ENCODE measurements around the gene MYLK4.

MYLK4 gene

GRCh38 chr6:2751871-2752270 lies 1.1 kb upstream of the MYLK4 start:
- no peak overlapping the region for H3K27ac ChIP-seq (ENCODE audit: low read length, poor library complexity, severe bottlenecking)
- H3K9me3 ChIP-seq (ENCODE audit: control insufficient read depth, low read length): no peaks in the 10 kb centered on the region
- H4K91ac ChIP-seq (ENCODE audit: low read length): no peak overlapping the region
- DNase-seq: no peak
- no peak overlapping the region for H2AFZ ChIP-seq (ENCODE audit: low read depth, low read length)
- no peaks in the 10 kb centered on the region for H3K27me3 ChIP-seq (ENCODE audit: control insufficient read depth in 1 of 2, insufficient read depth in 1 of 2, low read length in 2 of 2)
- H3K14ac ChIP-seq (ENCODE audit: low read length in 2 of 2): no peak overlapping the region
- no peak overlapping the region for H3K9ac ChIP-seq (ENCODE audit: low read length)
- no peak overlapping the region for H3K18ac ChIP-seq (ENCODE audit: low read depth in 1 of 2, low read length in 2 of 2)
- WGBS: 63% methylated on average over 3 of the region's 3 CpGs
- H3K36me3 ChIP-seq (ENCODE audit: control insufficient read depth in 1 of 2, insufficient read depth in 2 of 2, low read depth in 1 of 2, low read length in 2 of 2): no peaks in the 10 kb centered on the region
- H3K23ac ChIP-seq (ENCODE audit: low read length in 2 of 2): no peak overlapping the region
- H3K4me2 ChIP-seq (ENCODE audit: low read length, poor library complexity, severe bottlenecking): no peak overlapping the region
- H3K4me1 ChIP-seq (ENCODE audit: control insufficient read depth, insufficient read depth, low read depth, low read length): no peaks in the 10 kb centered on the region
- no peaks in the 10 kb centered on the region for H3K79me1 ChIP-seq (replicated peaks; ENCODE audit: low read length, poor library complexity, severe bottlenecking)
- H2BK120ac ChIP-seq (ENCODE audit: low read depth, low read length): no peak overlapping the region
- no peak overlapping the region for H2AK5ac ChIP-seq (ENCODE audit: low read length, severe bottlenecking)
- no peak overlapping the region for H3K4me3 ChIP-seq (ENCODE audit: insufficient read depth in 1 of 2, low read depth in 1 of 2, low read length in 2 of 2)
- H3K4ac ChIP-seq (ENCODE audit: low read depth in 1 of 2, low read length in 2 of 2): no peak overlapping the region
- H2BK12ac ChIP-seq (ENCODE audit: low read length in 2 of 2): no peak overlapping the region
- H2BK5ac ChIP-seq (ENCODE audit: low read depth, low read length, poor library complexity, severe bottlenecking): no peak overlapping the region
- H4K8ac ChIP-seq (ENCODE audit: low read length): no peak overlapping the region
- no peak overlapping the region for H2BK15ac ChIP-seq (ENCODE audit: low read depth, poor library complexity, severe bottlenecking)

GRCh38 chr6:2749969-2750600 lies 637 bp downstream of the MYLK4 start:
- Histone ChIP-seq H3K79me1 (replicated peaks; ENCODE audit: low read length, poor library complexity, severe bottlenecking) (no peaks in the 10 kb centered on the region), H2AK5ac (ENCODE audit: low read length, severe bottlenecking) (no peak overlapping the region), H2BK120ac (ENCODE audit: low read depth, low read length) (no peak overlapping the region), H3K4me2 (ENCODE audit: low read length, poor library complexity, severe bottlenecking) (no peak overlapping the region), H3K23ac (ENCODE audit: low read length in 2 of 2) (no peak overlapping the region), H2BK5ac (ENCODE audit: low read depth, low read length, poor library complexity, severe bottlenecking) (no peak overlapping the region), H3K27ac (ENCODE audit: low read length, poor library complexity, severe bottlenecking) (no peak overlapping the region), H3K18ac (ENCODE audit: low read depth in 1 of 2, low read length in 2 of 2) (no peak overlapping the region), H2AFZ (ENCODE audit: low read depth, low read length) (no peak overlapping the region), H3K9ac (ENCODE audit: low read length) (peak overlapping the region; percentile 5), H3K14ac (ENCODE audit: low read length in 2 of 2) (no peak overlapping the region), H2BK12ac (ENCODE audit: low read length in 2 of 2) (no peak overlapping the region), H2BK15ac (ENCODE audit: low read depth, poor library complexity, severe bottlenecking) (no peak overlapping the region), H3K36me3 (ENCODE audit: control insufficient read depth in 1 of 2, insufficient read depth in 2 of 2, low read depth in 1 of 2, low read length in 2 of 2) (no peaks in the 10 kb centered on the region), H4K8ac (ENCODE audit: low read length) (no peak overlapping the region), H3K4ac (ENCODE audit: low read depth in 1 of 2, low read length in 2 of 2) (no peak overlapping the region), H3K27me3 (ENCODE audit: control insufficient read depth in 1 of 2, insufficient read depth in 1 of 2, low read length in 2 of 2) (no peaks in the 10 kb centered on the region), H4K91ac (ENCODE audit: low read length) (no peak overlapping the region), H3K4me3 (ENCODE audit: insufficient read depth in 1 of 2, low read depth in 1 of 2, low read length in 2 of 2) (peak overlapping the region in 1 of 2 experiments; percentile 39), H3K4me1 (ENCODE audit: control insufficient read depth, insufficient read depth, low read depth, low read length) (peaks cover 2% of the 10 kb centered on the region), H3K9me3 (ENCODE audit: control insufficient read depth, low read length) (no peaks in the 10 kb centered on the region)
- peak; percentile 68 for DNase-seq
- WGBS: 28% methylated on average over 3 of the region's 11 CpGs

- Histone ChIP-seq H2AK5ac (ENCODE audit: low read length, severe bottlenecking) (no peak overlapping the region), H4K91ac (ENCODE audit: low read length) (no peak overlapping the region), H3K36me3 (ENCODE audit: control insufficient read depth in 1 of 2, insufficient read depth in 2 of 2, low read depth in 1 of 2, low read length in 2 of 2) (no peaks in the 10 kb centered on the region), H3K4ac (ENCODE audit: low read depth in 1 of 2, low read length in 2 of 2) (no peak overlapping the region), H3K27me3 (ENCODE audit: control insufficient read depth in 1 of 2, insufficient read depth in 1 of 2, low read length in 2 of 2) (no peaks in the 10 kb centered on the region), H3K4me3 (ENCODE audit: insufficient read depth in 1 of 2, low read depth in 1 of 2, low read length in 2 of 2) (no peak overlapping the region), H3K18ac (ENCODE audit: low read depth in 1 of 2, low read length in 2 of 2) (no peak overlapping the region), H2BK5ac (ENCODE audit: low read depth, low read length, poor library complexity, severe bottlenecking) (no peak overlapping the region), H3K9ac (ENCODE audit: low read length) (no peak overlapping the region), H3K79me1 (replicated peaks; ENCODE audit: low read length, poor library complexity, severe bottlenecking) (no peaks in the 10 kb centered on the region), H3K4me2 (ENCODE audit: low read length, poor library complexity, severe bottlenecking) (no peak overlapping the region), H3K27ac (ENCODE audit: low read length, poor library complexity, severe bottlenecking) (no peak overlapping the region), H2BK120ac (ENCODE audit: low read depth, low read length) (no peak overlapping the region), H2AFZ (ENCODE audit: low read depth, low read length) (no peak overlapping the region), H2BK15ac (ENCODE audit: low read depth, poor library complexity, severe bottlenecking) (no peak overlapping the region), H4K8ac (ENCODE audit: low read length) (no peak overlapping the region), H3K14ac (ENCODE audit: low read length in 2 of 2) (no peak overlapping the region), H2BK12ac (ENCODE audit: low read length in 2 of 2) (no peak overlapping the region), H3K9me3 (ENCODE audit: control insufficient read depth, low read length) (no peaks in the 10 kb centered on the region), H3K4me1 (ENCODE audit: control insufficient read depth, insufficient read depth, low read depth, low read length) (peaks cover 10% of the 10 kb centered on the region), H3K23ac (ENCODE audit: low read length in 2 of 2) (no peak overlapping the region)
- DNase-seq: no peak
- 95% methylated on average over 8 of the region's 8 CpGs for WGBS
These were observed 2.5 kb downstream of the MYLK4 start for GRCh38 chr6:2748183-2748582.

- H3K4me2 ChIP-seq (ENCODE audit: low read length, poor library complexity, severe bottlenecking): no peak overlapping the region
- H3K18ac ChIP-seq (ENCODE audit: low read depth in 1 of 2, low read length in 2 of 2): no peak overlapping the region
- peaks cover 10% of the 10 kb centered on the region for H3K4me1 ChIP-seq (ENCODE audit: control insufficient read depth, insufficient read depth, low read depth, low read length)
- no peak overlapping the region for H3K27ac ChIP-seq (ENCODE audit: low read length, poor library complexity, severe bottlenecking)
- H3K14ac ChIP-seq (ENCODE audit: low read length in 2 of 2): peak overlapping the region in 1 of 2 experiments; percentile 94
- no peak overlapping the region for H3K4me3 ChIP-seq (ENCODE audit: insufficient read depth in 1 of 2, low read depth in 1 of 2, low read length in 2 of 2)
- H2AK5ac ChIP-seq (ENCODE audit: low read length, severe bottlenecking): no peak overlapping the region
- 57% methylated on average over 7 of the region's 7 CpGs for WGBS
- no peak overlapping the region for H3K4ac ChIP-seq (ENCODE audit: low read depth in 1 of 2, low read length in 2 of 2)
- no peak overlapping the region for H2BK120ac ChIP-seq (ENCODE audit: low read depth, low read length)
- no peak overlapping the region for H2BK12ac ChIP-seq (ENCODE audit: low read length in 2 of 2)
- H3K9ac ChIP-seq (ENCODE audit: low read length): no peak overlapping the region
- no peak overlapping the region for H2BK5ac ChIP-seq (ENCODE audit: low read depth, low read length, poor library complexity, severe bottlenecking)
- no peaks in the 10 kb centered on the region for H3K36me3 ChIP-seq (ENCODE audit: control insufficient read depth in 1 of 2, insufficient read depth in 2 of 2, low read depth in 1 of 2, low read length in 2 of 2)
- H3K23ac ChIP-seq (ENCODE audit: low read length in 2 of 2): no peak overlapping the region
- no peak for DNase-seq
- no peaks in the 10 kb centered on the region for H3K9me3 ChIP-seq (ENCODE audit: control insufficient read depth, low read length)
- no peaks in the 10 kb centered on the region for H3K79me1 ChIP-seq (replicated peaks; ENCODE audit: low read length, poor library complexity, severe bottlenecking)
- no peak overlapping the region for H2AFZ ChIP-seq (ENCODE audit: low read depth, low read length)
- H2BK15ac ChIP-seq (ENCODE audit: low read depth, poor library complexity, severe bottlenecking): no peak overlapping the region
- H3K27me3 ChIP-seq (ENCODE audit: control insufficient read depth in 1 of 2, insufficient read depth in 1 of 2, low read length in 2 of 2): no peaks in the 10 kb centered on the region
- H4K8ac ChIP-seq (ENCODE audit: low read length): no peak overlapping the region
- no peak overlapping the region for H4K91ac ChIP-seq (ENCODE audit: low read length)
These were observed 4.1 kb downstream of the MYLK4 start for GRCh38 chr6:2746557-2747061.
